Measurements from ENCODE around the gene GARIN1A.

GARIN1A gene

GRCh38 chr7:128721376-128721775 is 49.3 kb downstream of the GARIN1A start:
- TF ChIP-seq SPI1 (IDR thresholded peaks at IDR 0.05; ENCODE audit: borderline replicate concordance, low read depth) = no peak
- Histone ChIP-seq H3K27ac (replicated peaks) (no peak overlapping the region), H3K4me3 (replicated peaks; ENCODE audit: insufficient read depth, low read length) (no peak overlapping the region), H3K27me3 (ENCODE audit: insufficient read depth, poor library complexity, severe bottlenecking) (no peaks in the 10 kb centered on the region)
- no peak for DNase-seq (ENCODE audit: low read depth in 1 of 2, low spot score in 1 of 2)
